ENCODE data around the gene SLC37A3. TPM values are rescaled to one million over a fixed set of nuclear protein-coding genes. Genes with fewer than 3 reads are reported as not detected.

Gene SLC37A3
- total RNA-seq, 1 donor from 2014 or later = 84.5 TPM

GRCh38 chr7:140330595-140330994 lies 67.7 kb downstream of the SLC37A3 start:
- no peak overlapping the region for H3K4me3 Mint-ChIP-seq (ENCODE audit: unreplicated experiment)
- DNase-seq = no peak
- H3K36me3 Mint-ChIP-seq (ENCODE audit: unreplicated experiment) = no peaks in the 10 kb centered on the region
- TF ChIP-seq CTCF (IDR thresholded peaks at IDR 0.05; ENCODE audit: partially characterized antibody, unreplicated experiment) = no peak
- H3K27ac Mint-ChIP-seq (ENCODE audit: unreplicated experiment) = no peak overlapping the region
- peaks cover 3% of the 10 kb centered on the region for H3K27me3 Mint-ChIP-seq (ENCODE audit: unreplicated experiment)
- H3K4me1 Mint-ChIP-seq (ENCODE audit: low read depth, unreplicated experiment) = peaks cover 17% of the 10 kb centered on the region
- no peaks in the 10 kb centered on the region for H3K9me3 Mint-ChIP-seq (ENCODE audit: unreplicated experiment)

GRCh38 chr7:140330128-140330527 lies 68.2 kb downstream of the SLC37A3 start:
- TF ChIP-seq CTCF (IDR thresholded peaks at IDR 0.05; ENCODE audit: partially characterized antibody, unreplicated experiment) = no peak
- Mint-ChIP-seq H3K4me3 (ENCODE audit: unreplicated experiment) (no peak overlapping the region), H3K9me3 (ENCODE audit: unreplicated experiment) (no peaks in the 10 kb centered on the region), H3K27me3 (ENCODE audit: unreplicated experiment) (peaks cover 3% of the 10 kb centered on the region), H3K36me3 (ENCODE audit: unreplicated experiment) (no peaks in the 10 kb centered on the region), H3K4me1 (ENCODE audit: low read depth, unreplicated experiment) (peaks cover 17% of the 10 kb centered on the region), H3K27ac (ENCODE audit: unreplicated experiment) (no peak overlapping the region)
- no peak for DNase-seq

- TF ChIP-seq CTCF (IDR thresholded peaks at IDR 0.05; ENCODE audit: partially characterized antibody, unreplicated experiment) = no peak
Observed at GRCh38 chr7:140327261-140327661, 71.1 kb downstream of the SLC37A3 start.

GRCh38 chr7:140326116-140326928 lies 72.0 kb downstream of the SLC37A3 start:
- DNase-seq = peak; percentile 63
- Mint-ChIP-seq H3K36me3 (ENCODE audit: unreplicated experiment) (no peaks in the 10 kb centered on the region), H3K27ac (ENCODE audit: unreplicated experiment) (no peak overlapping the region), H3K4me1 (ENCODE audit: low read depth, unreplicated experiment) (peaks cover 11% of the 10 kb centered on the region), H3K27me3 (ENCODE audit: unreplicated experiment) (no peaks in the 10 kb centered on the region), H3K4me3 (ENCODE audit: unreplicated experiment) (no peak overlapping the region), H3K9me3 (ENCODE audit: unreplicated experiment) (no peaks in the 10 kb centered on the region)
- no peak for TF ChIP-seq CTCF (IDR thresholded peaks at IDR 0.05; ENCODE audit: partially characterized antibody, unreplicated experiment)

More at GRCh38 chr7:140327261-140327661, 71.1 kb downstream of the SLC37A3 start:
- no peak overlapping the region for H3K27ac Mint-ChIP-seq (ENCODE audit: unreplicated experiment)
- no peak overlapping the region for H3K4me3 Mint-ChIP-seq (ENCODE audit: unreplicated experiment)
- peaks cover 15% of the 10 kb centered on the region for H3K4me1 Mint-ChIP-seq (ENCODE audit: low read depth, unreplicated experiment)
- no peak for DNase-seq
- H3K36me3 Mint-ChIP-seq (ENCODE audit: unreplicated experiment) = no peaks in the 10 kb centered on the region
- no peaks in the 10 kb centered on the region for H3K9me3 Mint-ChIP-seq (ENCODE audit: unreplicated experiment)
- H3K27me3 Mint-ChIP-seq (ENCODE audit: unreplicated experiment) = no peaks in the 10 kb centered on the region

- no peak for TF ChIP-seq CTCF (IDR thresholded peaks at IDR 0.05; ENCODE audit: partially characterized antibody, unreplicated experiment)
- no peaks in the 10 kb centered on the region for H3K9me3 Mint-ChIP-seq (ENCODE audit: unreplicated experiment)
- no peak for DNase-seq
- no peak overlapping the region for H3K27ac Mint-ChIP-seq (ENCODE audit: unreplicated experiment)
- H3K27me3 Mint-ChIP-seq (ENCODE audit: unreplicated experiment) = no peaks in the 10 kb centered on the region
- no peaks in the 10 kb centered on the region for H3K36me3 Mint-ChIP-seq (ENCODE audit: unreplicated experiment)
- H3K4me3 Mint-ChIP-seq (ENCODE audit: unreplicated experiment) = no peak overlapping the region
- peaks cover 7% of the 10 kb centered on the region for H3K4me1 Mint-ChIP-seq (ENCODE audit: low read depth, unreplicated experiment)
Observed at GRCh38 chr7:140325600-140325999, 72.7 kb downstream of the SLC37A3 start.
